ENCODE results near the gene TMEM150B.

The TMEM150B gene

DNA sequence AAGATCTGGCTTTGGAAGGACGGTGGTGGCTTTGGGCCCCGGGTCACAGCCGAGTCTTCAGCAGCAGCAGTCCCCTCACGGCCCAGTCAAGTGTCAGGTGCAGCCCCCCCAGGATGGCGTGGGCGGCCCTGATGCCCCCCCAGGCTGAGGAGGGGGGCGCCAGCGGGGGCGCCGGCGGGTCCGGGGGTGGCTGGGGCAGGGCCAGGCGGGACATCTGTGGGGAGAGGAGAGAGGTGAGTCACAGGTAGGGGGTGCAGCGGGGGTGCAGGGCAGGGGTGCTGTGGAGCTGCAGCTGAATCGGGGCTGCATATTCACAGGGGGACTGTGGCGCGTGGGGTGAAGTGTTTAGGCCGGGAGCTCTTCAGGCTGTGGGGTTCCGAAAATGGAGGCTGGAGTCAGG, 40.8 kb upstream of the TMEM150B start:
- no peaks in the 10 kb centered on the region for H4K20me1 ChIP-seq (ENCODE audit: insufficient read depth, low read length)
- no peaks in the 10 kb centered on the region for H3K36me3 ChIP-seq (ENCODE audit: insufficient read depth, low read length)

DNA sequence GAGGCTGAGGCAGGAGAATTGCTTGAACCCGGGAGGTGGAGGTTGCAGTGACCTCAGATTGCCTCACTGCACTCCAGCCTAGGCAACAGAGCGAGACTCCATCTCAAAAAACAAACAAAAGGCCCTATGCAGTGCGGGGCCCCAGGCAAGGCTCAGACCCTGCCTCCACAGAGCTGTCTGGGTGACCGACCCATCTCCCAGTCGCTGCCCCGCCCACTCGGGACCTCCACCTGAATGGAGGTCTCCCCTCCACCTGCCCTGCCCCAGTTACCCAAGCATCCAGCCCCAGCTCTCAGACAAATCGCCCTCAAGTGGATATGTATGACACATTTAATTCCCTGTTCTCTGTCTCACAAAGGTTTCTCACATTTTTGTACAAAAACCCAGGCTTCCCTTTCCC, 40.1 kb upstream of the TMEM150B start:
- H3K36me3 ChIP-seq (ENCODE audit: insufficient read depth, low read length): no peaks in the 10 kb centered on the region
- no peaks in the 10 kb centered on the region for H3K79me2 ChIP-seq (ENCODE audit: insufficient read depth, low read length)
- no peak for TF ChIP-seq EZH2 (IDR thresholded peaks at IDR 0.05; ENCODE audit: borderline replicate concordance, low read length)
- TF ChIP-seq, protein P1, sequence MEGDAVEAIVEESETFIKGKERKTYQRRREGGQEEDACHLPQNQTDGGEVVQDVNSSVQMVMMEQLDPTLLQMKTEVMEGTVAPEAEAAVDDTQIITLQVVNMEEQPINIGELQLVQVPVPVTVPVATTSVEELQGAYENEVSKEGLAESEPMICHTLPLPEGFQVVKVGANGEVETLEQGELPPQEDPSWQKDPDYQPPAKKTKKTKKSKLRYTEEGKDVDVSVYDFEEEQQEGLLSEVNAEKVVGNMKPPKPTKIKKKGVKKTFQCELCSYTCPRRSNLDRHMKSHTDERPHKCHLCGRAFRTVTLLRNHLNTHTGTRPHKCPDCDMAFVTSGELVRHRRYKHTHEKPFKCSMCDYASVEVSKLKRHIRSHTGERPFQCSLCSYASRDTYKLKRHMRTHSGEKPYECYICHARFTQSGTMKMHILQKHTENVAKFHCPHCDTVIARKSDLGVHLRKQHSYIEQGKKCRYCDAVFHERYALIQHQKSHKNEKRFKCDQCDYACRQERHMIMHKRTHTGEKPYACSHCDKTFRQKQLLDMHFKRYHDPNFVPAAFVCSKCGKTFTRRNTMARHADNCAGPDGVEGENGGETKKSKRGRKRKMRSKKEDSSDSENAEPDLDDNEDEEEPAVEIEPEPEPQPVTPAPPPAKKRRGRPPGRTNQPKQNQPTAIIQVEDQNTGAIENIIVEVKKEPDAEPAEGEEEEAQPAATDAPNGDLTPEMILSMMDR (IDR thresholded peaks at IDR 0.05; ENCODE audit: low read length): no peak
- H3K27ac ChIP-seq (ENCODE audit: low read depth, low read length, poor library complexity, severe bottlenecking): no peak overlapping the region
- H3K27me3 ChIP-seq (ENCODE audit: insufficient read depth, low read length): peaks cover 9% of the 10 kb centered on the region; the same call in 1 of the 2 replicates
- H3K9me2 ChIP-seq (ENCODE audit: low read depth, low read length): no peaks in the 10 kb centered on the region
- peaks cover 4% of the 10 kb centered on the region for H3K4me1 ChIP-seq (ENCODE audit: insufficient read depth, low read length, severe bottlenecking)
- H4K20me1 ChIP-seq (ENCODE audit: insufficient read depth, low read length): no peaks in the 10 kb centered on the region
- no peak overlapping the region for H3K4me2 ChIP-seq (ENCODE audit: low read length)
- H3K9ac ChIP-seq (ENCODE audit: low read length): no peak overlapping the region
- H3F3A ChIP-seq (ENCODE audit: insufficient read depth, low read length): no peaks in the 10 kb centered on the region
- H3K4me3 ChIP-seq (ENCODE audit: low read depth, low read length, poor library complexity, severe bottlenecking): no peak overlapping the region
- no peak overlapping the region for H2AFZ ChIP-seq (ENCODE audit: low read length)
- no peaks in the 10 kb centered on the region for H3K9me3 ChIP-seq (ENCODE audit: low read length)

More for the DNA sequence above, 40.8 kb upstream of the TMEM150B start:
- Histone ChIP-seq H3K9me2 (ENCODE audit: low read depth, low read length) (no peaks in the 10 kb centered on the region), H3K27ac (ENCODE audit: low read depth, low read length, poor library complexity, severe bottlenecking) (no peak overlapping the region), H3K27me3 (ENCODE audit: insufficient read depth, low read length) (peaks cover 9% of the 10 kb centered on the region; the same call in 1 of the 2 replicates), H2AFZ (ENCODE audit: low read length) (no peak overlapping the region), H3K9ac (ENCODE audit: low read length) (no peak overlapping the region), H3F3A (ENCODE audit: insufficient read depth, low read length) (no peaks in the 10 kb centered on the region), H3K79me2 (ENCODE audit: insufficient read depth, low read length) (no peaks in the 10 kb centered on the region), H3K4me1 (ENCODE audit: insufficient read depth, low read length, severe bottlenecking) (peaks cover 4% of the 10 kb centered on the region), H3K9me3 (ENCODE audit: low read length) (no peaks in the 10 kb centered on the region), H3K4me3 (ENCODE audit: low read depth, low read length, poor library complexity, severe bottlenecking) (no peak overlapping the region), H3K4me2 (ENCODE audit: low read length) (no peak overlapping the region)
- TF ChIP-seq, protein P1 (IDR thresholded peaks at IDR 0.05; ENCODE audit: low read length): no peak
- TF ChIP-seq EZH2 (IDR thresholded peaks at IDR 0.05; ENCODE audit: borderline replicate concordance, low read length): no peak

DNA sequence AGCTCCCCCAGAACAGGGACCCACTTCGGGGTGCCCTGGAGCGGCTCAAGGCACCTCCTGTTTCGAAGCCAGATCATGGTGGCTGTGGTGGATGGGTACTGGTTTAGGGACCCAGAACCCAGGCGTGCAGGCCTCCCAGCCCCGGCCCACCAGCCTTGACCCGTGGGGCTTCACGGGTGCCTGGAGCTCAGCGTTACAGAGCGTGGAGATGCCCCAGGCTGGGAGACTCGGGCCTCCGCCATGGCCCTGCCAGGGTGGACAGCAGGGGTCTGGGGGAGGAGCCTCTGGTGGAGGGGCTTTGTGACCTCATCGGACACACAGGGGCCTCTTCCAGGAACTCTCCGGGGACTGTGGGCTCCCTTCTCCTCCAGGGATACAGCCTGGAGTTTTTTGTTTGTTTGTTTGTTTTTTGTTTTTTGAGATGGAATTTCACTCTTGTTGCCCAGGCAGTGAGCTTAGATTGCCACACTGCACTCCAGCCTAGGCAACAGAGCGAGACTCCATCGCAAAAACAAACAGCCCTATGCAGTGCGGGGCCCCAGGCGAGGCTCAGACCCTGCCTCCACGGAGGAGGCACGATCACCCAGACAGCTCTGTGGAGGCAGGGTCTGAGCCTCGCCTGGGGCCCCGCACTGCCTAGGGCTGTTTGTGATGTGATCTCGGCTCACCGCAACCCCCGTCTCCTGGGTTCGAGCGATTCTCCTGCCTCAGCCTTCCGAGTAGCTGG, 38.0 kb upstream of the TMEM150B start, which contains the start of gene GARIN5B:
TSS of gene GARIN5B (minus strand) at position 271 of the 727 bp plus-strand sequence. CDS start at position 77, 194 bp downstream.
- Histone ChIP-seq H3K79me2 (ENCODE audit: insufficient read depth, low read length) (no peaks in the 10 kb centered on the region), H3K4me2 (ENCODE audit: low read length) (no peak within 1 kb of the TSS), H3K9me2 (ENCODE audit: low read depth, low read length) (no peaks in the 10 kb centered on the region), H3K27me3 (ENCODE audit: insufficient read depth, low read length) (peaks cover 9% of the 10 kb centered on the region; the same call in 1 of the 2 replicates), H2AFZ (ENCODE audit: low read length) (no peak within 1 kb of the TSS), H3K4me3 (ENCODE audit: low read depth, low read length, poor library complexity, severe bottlenecking) (no peak within 1 kb of the TSS), H3K27ac (ENCODE audit: low read depth, low read length, poor library complexity, severe bottlenecking) (no peak within 1 kb of the TSS), H3K36me3 (ENCODE audit: insufficient read depth, low read length) (no peaks in the 10 kb centered on the region), H4K20me1 (ENCODE audit: insufficient read depth, low read length) (no peaks in the 10 kb centered on the region), H3K9me3 (ENCODE audit: low read length) (no peaks in the 10 kb centered on the region), H3K9ac (ENCODE audit: low read length) (no peak within 1 kb of the TSS), H3F3A (ENCODE audit: insufficient read depth, low read length) (no peaks in the 10 kb centered on the region), H3K4me1 (ENCODE audit: insufficient read depth, low read length, severe bottlenecking) (no peaks in the 10 kb centered on the region)
- TF ChIP-seq EZH2 (IDR thresholded peaks at IDR 0.05; ENCODE audit: borderline replicate concordance, low read length): no peak
- TF ChIP-seq, protein P1 (IDR thresholded peaks at IDR 0.05; ENCODE audit: low read length): no peak

All from OCI-LY1 (cell line).